GM12873 (cell line): ENCODE data around the gene BCAR3.

Experiments used
- TF ChIP-seq, protein P1 (sequence below): IDR thresholded peaks from 2 replicates; pipeline ENCODE4 v1.5.1; 2012; ENCODE audit warnings: low read depth, mild to moderate bottlenecking, moderate library complexity, low read length, control low read depth; ENCODE audit not compliant: insufficient read depth; ENCODE audit errors: missing control alignments

BCAR3 gene

DNA sequence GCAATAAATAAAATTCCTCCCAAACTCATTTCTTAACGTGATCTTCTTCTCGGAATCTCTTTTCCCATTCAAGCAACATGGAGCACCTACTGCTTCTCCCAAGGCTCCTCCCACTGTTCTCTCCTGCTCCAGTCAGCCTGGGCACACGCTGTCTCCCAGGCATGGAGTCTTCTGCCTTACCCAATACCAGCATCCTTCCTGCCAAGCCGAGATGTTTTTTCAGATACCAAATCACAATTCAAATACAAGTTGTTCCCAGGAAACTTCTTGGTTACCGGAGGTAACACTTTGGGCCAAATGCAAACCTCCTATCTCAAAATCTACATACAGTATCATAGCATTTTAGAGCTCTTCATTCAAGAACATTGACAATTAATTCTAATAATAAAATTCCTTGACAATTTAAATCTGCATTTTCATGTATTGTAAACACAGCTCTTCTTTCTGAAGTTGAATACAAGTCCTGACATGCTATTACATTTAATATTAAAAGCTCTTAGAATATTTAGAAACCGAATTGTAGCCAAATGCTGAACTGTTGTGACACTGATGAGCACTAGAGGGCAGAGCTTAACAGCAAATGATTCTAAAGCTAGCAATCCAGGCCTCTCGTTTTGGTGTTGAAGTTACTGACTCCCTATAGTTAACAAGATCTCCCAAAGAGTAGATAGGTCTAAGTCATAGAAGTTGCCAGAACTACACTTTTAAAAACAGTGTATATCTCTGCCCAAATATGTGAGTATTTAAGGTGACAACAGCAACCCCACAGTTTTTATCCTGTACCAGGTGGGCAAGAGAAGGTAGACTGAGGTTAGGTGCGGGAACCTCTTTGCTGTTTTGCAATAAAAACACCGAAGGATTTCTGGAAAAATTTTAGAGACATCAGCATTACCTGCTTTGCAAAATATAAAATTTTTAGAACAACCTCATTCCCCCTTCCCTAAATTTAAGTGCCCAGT lies 52.3 kb downstream of the BCAR3 start:
- TF ChIP-seq, protein P1, sequence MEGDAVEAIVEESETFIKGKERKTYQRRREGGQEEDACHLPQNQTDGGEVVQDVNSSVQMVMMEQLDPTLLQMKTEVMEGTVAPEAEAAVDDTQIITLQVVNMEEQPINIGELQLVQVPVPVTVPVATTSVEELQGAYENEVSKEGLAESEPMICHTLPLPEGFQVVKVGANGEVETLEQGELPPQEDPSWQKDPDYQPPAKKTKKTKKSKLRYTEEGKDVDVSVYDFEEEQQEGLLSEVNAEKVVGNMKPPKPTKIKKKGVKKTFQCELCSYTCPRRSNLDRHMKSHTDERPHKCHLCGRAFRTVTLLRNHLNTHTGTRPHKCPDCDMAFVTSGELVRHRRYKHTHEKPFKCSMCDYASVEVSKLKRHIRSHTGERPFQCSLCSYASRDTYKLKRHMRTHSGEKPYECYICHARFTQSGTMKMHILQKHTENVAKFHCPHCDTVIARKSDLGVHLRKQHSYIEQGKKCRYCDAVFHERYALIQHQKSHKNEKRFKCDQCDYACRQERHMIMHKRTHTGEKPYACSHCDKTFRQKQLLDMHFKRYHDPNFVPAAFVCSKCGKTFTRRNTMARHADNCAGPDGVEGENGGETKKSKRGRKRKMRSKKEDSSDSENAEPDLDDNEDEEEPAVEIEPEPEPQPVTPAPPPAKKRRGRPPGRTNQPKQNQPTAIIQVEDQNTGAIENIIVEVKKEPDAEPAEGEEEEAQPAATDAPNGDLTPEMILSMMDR = peak; percentile 75

DNA sequence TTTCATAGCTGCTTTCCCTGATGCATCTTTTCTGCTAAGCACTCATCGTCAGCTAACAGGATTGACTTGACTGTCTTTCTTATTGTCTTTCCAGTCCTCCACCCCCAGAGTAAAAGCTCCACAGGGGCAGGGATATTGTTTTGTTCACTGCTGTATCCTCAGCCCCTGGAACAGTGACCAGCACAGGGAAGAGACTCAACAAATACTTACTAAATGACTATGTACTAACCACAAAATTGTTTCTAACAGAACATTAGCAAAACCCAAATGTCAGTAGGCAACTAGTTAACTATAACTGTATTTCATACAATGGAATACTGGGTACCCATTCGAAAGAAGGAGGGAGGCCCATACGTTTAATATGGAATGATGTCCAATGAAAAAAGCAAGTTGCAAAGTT lies 53.0 kb downstream of the BCAR3 start:
- TF ChIP-seq, protein P1 = no peak

DNA sequence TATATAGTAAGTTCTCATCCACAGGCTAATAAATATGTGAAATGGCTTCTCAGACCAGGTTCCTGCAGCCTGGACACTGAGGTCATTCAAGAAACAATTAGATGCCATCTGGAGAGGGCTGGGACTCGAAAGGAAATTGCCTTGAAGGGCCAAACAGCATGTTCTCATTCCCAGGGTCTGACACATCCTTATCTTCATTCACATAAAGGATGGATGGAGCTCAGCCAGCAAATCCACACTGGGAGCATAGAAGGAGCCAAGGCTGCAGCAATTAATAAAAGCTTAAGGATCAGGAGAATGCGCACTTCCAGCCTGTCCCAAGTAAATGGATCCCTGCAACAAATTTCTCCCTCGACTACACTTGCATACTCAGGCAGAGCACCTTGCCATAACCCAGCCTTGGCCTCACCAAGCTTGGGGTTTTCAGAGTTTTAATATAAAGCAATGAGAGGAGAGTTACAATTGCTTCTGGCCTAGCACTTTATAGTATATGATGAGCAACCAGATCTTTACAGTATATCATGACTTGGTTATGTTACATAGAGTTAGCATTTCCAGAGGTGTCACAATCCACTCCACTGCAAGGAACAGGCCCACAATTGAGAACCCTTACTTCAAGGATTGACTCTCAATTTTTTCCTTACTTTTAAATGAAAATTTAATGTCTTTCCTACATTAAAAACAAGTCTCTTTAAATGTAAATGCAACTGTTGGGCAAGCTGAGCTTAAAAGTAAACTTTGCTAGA lies 55.9 kb downstream of the BCAR3 start:
- TF ChIP-seq, protein P1 = no peak

DNA sequence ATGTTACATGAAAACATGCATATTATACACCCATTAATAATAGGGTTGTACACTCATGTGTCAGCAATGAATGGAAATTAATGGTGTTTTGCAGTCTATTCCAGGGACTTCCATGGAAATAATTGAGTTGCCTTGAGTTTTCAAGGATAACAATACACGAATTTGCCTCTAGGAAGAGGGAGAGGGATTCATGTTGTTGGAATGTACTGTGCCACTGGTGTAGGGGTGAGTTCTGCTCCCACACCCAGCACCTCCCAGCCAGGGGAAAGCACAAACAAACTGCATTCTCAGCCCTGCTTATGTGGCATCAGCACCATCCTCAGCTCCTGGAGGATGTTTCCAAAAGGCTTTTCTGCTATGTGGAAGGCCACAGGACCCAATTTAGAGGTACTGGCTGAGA lies 57.8 kb downstream of the BCAR3 start:
- TF ChIP-seq, protein P1 = no peak

DNA sequence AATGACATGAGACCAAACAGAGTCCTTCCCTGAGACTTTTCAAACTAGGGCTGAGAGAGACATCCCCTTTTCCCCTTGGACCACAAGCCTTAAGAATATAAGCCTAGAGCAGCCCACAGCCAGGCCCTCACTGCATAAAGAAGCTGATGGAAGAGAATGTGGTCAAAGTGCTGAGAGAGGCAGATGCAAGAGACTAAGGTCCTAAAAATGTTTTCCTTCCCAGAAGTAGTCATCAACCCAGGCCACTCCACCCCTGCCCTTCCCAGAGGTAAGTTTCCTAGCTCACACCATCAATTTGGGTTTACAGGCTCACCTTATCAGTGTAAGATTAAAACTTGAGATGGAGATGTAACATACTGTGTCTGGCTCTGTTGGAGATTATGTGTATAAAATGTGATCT lies 58.2 kb downstream of the BCAR3 start:
- TF ChIP-seq, protein P1 = no peak

DNA sequence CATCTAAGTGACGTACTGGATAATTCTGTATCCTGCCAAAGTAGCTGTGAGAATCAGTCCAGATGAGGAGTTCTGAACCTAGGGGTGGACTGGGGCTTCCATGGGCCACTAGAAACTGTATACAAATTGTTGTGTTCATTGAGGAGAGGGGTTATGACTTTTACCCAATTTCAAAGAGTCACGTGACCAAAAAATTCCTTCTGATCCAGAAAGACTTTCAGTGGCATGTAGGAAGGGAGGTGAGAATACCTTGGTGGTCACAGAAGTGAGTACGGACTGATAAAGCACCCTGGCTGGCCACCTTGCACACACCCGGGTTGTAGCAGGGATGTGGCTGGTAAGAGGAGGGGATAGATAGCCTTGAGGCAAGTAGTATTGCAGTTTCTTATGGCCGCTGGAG lies 60.4 kb downstream of the BCAR3 start:
- TF ChIP-seq, protein P1 = no peak

DNA sequence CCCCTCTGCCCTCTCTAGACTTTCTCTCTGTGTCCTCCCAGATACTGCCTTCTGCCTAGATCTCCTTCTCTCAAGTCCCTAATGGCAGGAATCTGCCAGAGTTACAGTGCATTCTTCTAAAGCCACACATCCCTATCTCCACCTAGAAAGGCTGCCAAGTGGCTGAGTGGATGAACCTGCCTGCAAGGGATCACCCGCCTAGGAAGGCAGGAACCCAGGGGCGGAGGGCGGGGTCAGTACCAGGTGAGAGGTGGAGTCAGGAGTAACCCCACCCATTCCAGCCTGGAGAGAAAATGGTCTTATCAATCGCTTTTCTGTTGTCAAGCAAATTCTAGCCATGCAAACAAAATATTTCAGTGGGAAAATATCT lies 60.8 kb downstream of the BCAR3 start:
- TF ChIP-seq, protein P1 = no peak
